Esophagus muscularis mucosa (tissue), 3 donors: Measurements from ENCODE around the gene CYP27B1.

Source experiments
- CTCF ChIP-seq, 3 experiments: fragments of 200-600 bp in 2 of 3; fragments of 450-650 bp in 1 of 3; sonication (generic) in 2 of 3; IDR thresholded peaks; one replicate each; pipeline ENCODE4 v1.5.1; 2017 to 2019; ENCODE audit warnings: antibody characterized with exemption in 3 of 3, mild to moderate bottlenecking in 2 of 3, moderate library complexity in 1 of 3
- POLR2A ChIP-seq: fragments of 450-650 bp; IDR thresholded peaks from one replicate; pipeline ENCODE4 v1.6.1; 2017; ENCODE audit warnings: antibody characterized with exemption, moderate library complexity, mild to moderate bottlenecking, low read depth

DNA sequence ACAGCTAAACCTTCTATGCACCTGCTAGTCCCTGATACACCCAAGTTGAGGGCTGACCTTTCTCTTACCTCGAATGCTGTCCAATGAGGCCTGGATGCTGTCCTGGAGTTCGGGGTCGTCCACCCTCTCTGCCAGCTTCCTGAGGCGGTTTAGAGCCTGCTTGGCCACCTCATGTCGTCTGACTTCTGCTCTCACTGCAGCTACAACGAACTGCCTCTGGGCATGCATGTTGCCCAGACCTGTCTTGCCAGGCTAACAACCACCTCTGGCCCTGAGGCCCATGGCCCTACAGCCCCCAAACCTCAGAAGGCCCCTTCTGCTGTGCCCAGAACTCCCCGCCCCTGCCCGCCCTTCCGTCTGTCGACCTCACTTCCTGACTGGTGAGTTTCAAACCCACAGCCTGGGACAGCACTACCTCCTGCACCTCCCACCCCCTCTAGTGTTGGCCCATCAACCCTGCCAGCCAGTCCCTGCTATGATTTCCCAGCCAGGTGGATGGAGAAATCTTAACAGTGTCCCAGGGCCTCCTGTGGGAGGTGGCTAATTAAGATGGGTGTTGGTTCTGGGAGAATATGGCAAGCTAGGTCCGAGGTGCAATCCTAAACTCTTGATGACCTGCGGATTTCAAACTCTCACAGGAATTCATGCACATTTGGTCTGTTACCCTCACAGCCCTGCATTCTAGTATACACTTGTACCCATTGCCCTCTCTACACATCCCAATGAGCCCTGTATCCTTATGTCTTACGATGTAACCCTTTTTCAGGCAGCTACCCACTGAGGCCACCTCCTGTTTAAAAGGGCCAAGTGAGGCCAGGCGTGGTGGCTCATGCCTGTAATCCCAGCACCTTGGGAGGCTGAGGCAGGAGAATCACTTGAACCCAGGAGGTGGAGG lies 24.8 kb downstream of the CYP27B1 start:
- TF ChIP-seq POLR2A (no peak), CTCF (IDR thresholded peaks at IDR 0.05) (no peak)
